HG03095 (cell line): ENCODE measurements around the gene PRM2.

ENCODE experiments used
- ATAC-seq: cut with Tn5 transposase; IDR thresholded peaks from one replicate; pipeline ENCODE4 v1.9.1; 2021; ENCODE audit warnings: moderate library complexity; ENCODE audit not compliant: unreplicated experiment

The PRM2 gene

DNA sequence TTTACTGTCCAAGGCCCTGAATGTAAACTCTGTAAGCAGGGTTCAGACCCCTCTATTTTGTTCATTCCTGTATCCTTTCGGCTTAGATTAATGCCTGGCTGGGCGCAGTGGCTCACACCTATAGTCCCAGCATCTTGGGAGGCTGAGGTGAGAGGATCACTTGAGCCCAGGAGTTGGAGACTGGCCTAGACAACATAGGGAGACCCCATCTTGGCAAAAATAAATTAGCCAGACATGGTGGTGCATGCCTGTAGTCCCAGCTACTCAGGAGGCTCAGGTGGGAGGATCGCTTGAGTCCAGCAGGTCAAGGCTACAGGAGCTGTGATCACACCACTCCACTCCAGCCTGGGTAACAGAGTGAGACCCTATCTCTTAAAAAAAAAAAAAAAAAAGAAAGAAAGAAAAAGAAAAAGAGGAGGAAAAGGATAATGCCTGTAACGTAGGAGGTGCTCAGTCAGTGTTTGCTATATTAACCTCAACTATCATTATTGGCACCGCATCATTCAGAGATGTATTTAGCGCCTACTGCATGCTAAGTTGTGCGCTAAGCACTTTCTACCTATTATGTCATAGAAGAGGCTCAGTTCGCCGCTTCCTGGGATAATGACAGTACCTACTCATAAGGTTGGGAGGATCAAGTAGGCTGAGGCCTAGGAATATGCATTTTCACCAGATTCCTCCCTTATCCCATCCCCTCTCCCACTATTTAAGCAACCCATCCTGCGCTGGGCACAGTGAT, 25.3 kb downstream of the PRM2 start:
- ATAC-seq = no peak

DNA sequence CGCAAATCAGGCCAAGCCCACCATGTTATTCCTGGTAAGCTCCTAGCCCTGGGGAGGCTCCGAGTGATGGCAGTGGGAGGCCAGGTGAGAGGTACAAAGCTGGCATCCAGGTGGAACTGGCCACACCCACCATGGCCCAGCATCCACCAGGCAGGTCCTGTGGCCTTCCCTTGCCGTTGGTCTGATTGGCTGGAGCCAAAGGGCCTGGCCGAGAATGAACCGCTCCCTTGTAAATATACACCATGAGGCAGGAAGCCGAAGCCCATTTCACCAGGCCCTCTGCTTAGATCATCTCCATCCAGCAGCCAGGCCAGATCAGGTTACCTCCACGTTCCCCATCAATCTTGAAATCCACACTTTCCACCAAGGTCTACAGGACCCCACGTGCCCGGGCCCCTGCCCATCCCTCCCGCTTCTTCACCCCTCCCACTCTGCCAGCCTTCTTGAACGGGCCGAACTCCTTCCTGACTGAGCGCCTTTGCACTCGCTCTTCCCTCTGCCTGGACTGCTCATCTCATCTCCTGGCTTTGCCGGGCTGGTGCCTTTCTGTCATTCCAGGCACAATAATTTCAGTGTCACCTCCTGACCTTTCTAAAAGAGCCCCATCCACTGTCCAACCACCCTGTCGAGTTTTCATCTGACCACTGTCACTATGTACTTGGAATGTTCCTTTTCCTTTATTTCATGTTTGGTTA, 26.0 kb downstream of the PRM2 start:
- no peak for ATAC-seq

DNA sequence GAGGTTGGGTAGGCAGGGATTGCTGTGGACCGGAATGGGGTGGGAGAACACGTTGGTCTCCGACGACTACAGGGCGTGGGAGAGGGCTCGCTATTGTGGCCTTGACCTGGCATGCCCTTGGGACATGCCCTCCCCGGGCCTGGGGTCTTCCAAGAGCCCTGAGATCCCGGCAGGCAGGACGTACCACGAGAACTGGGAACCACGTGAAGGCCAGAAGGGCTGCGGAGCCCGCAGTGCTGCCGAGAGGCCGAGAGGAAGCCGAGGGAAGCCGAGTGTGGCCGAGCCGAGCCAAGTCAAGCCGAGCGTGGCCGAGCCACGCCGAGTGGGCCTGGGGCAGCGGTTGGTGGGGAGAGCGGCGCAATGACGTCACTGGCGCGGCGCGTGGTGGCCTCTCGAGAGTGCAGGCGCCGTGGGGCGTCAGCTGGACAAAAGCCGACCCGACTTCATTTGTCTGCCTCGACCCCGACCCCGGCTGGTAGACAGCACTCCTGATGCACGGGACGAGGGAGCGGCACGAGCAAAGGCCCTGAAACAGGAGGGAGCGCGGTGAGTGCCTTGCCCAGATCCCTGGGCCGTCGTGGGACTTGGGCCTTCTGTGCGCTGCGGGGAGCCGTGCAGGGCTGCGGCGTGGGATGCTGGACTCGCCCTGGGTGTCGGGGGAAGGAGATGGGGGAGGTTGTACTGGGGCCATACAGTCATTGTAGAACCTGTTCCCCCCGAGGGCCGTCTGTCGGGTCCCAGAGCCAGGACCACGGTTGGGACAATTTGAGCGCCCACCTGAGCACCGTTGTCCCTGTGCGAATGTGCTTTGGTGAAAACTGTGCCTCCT, 26.8 kb downstream of the PRM2 start:
- no peak for ATAC-seq

DNA sequence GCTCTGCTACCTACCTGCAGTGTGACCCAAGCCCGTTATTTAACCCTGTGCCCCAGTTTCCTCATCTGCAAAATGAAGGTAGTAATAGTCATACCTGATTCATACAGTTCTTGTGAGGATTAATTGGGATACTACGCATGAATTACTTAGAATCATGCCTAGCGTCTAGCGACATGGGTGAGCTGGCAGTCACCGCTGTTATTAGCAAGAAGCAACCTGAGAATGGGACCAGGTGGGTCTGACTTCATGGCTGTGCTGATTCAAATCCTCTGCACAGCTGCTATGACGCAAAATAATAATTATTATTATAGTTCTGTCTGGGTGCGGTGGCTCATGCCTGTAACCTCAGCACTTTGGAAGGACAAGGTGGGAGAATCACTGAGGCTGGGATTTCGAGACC, 28.1 kb downstream of the PRM2 start:
- no peak for ATAC-seq

DNA sequence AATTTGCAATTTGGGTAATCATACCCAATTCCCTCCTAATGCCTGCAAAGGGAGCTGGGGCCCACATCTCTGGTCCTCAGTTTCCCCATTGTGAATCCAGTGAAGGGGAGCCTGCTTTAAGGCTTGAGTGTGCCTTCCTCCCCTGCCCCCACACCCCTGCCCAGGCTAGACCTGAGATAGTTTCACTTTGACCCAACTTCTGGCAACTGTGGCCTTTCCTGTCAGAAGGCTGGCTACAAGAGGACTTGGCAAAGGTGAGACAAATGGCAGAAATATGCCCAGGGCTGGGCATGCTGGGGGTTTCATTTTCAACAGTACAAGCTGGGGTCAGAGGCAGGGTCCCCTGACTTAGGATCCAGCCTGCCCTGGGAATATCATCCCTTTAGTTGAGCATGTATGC, 30.3 kb downstream of the PRM2 start:
- ATAC-seq = no peak

DNA sequence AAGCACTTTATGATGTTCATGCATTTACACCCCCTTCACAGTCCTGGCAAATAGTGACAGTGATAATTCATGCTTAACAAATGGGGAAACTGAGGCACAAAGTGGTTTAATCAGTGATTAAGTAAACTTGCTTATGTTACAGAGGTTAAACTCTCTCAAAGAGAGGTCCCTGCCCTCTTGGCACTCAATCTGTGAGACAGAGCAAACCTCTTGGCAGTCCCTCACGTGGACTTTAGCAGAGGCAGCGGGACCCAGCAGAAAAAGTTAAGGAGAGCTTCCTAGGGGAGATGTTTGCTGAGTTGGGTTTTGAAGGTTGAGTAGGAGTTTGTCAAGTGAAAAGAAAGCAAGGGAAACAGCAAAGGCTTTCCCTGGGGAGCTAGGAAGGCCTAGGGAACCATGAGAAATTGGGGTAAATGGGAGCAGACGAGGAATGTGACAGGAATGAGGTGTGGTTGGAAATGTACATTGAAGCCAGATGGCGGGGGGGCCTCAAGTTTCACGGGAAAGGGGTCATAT, 31.0 kb downstream of the PRM2 start:
- ATAC-seq = no peak

DNA sequence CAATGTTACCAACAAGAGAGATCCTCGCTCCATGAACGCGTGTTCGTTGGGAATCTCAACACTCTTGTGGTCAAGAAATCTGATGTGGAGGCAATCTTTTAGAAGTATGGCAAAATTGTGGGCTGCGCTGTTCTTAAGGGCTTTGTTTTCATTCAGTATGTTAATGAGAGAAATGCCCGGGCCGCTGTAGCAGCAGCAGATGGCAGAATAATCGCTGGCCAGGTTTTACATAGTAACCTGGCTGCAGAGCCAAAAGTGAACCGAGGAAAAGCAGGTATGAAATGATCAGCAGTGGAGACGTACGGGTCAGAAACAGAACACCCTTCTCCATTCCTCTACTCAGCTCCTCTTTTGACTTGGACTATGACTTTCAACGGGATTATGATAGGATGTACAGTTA, 33.6 kb downstream of the PRM2 start:
- no peak for ATAC-seq

DNA sequence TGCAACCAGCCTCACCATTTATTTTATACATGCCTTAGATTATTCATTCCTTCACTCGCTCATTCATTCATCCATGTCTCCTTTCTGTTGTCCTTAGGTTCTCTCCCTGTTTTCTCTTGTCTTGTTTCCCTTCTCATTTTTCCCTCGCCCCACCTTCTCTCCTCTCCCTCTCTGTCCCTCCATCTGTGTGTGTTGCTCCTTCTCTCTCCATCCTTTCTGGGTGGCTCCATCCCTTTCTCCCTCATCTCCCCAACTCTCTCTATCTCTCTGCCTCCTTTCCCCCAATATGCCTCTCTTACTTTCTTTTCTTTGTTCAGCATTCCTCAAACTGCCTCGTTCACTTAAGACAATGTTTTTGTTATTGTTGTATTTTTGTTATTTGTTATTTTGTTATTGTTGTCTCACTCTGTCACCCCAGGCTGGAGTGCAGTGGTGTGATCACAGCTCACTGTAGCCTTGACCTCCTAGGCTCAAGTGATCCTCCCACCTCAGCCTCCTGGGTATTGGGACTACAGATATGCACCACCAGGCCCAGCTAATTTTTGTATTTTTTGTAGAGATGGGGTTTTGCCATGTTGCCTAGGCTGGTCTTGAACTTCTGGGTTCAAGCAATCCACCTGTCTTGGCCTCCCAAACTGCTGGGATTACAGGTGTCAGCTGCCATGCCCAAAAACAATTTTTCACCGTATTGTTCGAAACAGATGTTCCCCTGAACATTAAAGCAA, 34.6 kb downstream of the PRM2 start:
- ATAC-seq = no peak

DNA sequence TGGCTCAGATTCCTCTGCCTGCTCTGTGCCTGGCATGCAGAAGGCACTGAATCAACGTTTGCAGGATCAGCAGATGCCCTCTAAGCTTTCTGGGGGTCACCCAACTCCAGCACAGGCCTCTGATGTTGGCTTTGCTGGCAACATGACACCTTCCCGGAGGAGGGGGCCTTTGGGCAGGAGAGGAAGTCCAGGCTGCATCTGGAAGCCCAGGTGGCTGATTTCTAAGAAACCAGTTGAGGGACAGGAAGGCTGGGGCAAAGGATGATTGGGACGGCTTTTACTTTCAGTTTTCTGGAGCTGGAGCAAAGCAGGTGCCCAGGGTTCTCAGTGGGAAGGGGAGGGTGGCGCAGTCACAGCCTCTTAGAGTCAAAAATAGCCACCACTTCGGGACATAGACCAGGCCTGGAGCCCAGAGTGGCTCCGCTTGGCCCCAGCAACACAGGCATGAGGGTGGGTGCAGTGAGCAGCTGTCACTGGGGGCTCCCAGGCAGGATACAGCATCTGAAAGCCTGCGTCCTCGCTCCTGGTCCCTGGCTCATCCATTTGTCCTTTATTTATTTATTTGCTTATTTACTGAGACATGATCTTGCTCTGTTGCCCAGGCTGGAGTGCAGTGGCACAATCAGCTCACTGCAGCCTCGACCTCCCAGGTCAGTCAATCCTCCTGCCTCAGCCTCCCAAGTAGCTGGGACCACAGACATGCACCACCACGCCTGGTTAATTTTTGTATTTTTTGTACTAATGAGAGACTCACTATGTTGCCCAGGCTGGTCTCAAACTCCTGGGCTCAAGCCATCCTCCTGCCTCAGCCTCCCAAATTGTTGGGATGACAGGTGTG, 35.4 kb downstream of the PRM2 start:
- ATAC-seq = no peak

DNA sequence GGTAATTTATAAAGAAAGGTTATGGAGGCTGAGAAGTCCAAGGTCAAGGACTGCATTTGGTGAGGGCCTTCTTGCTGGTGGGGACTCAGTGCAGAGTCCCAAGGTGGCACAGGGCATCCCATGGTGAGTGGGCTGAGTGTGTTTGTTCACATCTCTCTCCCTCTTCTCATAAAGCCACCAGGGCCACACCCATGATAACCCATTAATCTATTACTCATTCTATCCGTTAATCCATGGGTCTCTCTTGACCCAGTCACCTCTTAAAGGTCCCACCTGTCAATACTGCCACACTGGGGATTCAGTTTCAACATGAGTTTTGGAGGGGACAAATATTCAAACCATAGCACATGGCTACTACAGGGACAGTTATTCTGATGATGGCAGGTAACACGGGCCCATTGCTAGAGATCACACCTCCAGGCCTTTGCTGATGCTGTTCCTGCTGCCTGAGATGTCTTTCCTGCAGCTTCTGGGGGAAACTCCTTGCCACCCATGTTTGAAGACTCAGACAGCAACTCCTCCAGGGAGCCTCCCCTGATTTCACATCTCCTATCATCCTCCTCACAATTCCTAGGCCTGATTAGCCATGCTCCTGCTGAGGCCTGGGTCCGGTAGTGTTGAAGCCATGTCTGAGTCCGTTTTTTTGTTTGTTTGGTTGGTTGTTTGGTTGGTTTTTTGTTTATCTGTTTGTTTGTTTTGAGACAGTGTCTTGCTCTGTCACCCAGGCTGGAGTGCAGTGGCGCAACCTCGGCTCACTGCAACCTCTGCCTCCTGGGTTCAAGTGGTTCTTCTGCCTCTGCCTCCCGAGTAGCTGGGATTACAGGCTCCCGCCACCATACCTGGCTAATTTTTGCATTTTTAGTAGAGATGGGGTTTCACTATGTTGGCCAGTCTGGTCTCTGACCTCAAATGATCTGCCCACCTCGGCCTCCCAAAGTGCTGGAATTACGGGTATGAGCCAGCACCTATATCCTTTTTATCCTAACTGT, 36.3 kb downstream of the PRM2 start:
- no peak for ATAC-seq

DNA sequence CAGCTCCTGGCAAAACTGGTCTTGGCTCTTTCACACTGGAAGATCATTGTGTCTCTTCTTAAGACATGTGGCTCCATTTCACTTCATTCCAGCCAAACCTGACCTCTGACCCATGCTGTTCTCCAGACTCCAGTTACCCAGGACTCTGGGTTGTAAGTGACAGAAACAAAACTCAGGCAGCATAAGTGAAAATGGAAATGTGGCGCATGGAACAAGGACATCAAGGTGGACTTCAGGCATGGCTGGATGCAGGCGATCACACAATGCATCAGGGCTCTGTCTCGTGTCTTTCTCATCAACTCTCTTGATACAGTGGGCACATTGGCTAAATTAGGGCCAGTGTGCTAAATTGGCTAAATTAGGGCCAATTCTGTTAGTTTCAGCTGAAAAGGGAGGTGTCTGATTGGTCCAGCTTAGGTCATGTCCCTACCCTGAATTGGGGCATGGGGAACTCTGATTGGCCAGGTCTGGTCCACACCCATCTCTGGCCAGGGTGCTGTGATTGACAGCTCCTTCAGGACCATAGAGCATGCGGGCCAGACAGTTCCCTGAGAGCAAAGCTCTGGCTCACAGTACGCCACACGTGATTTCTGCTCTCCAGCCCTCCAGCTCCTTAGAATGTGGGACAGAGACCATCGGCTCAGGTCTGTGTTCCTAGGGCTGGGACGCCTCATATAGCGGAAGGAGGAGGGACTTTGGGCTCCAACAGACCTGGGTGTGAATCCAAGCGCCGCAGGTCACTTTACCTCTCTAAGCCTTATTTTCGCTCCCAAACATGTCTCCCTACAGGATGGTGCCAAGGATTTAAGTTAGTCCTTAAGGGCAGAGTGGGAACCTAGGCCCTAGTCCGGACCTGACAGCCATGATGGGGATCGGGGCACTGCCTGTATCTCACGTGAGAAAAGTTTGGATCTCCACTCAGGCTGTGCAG, 37.7 kb downstream of the PRM2 start:
- no peak for ATAC-seq

DNA sequence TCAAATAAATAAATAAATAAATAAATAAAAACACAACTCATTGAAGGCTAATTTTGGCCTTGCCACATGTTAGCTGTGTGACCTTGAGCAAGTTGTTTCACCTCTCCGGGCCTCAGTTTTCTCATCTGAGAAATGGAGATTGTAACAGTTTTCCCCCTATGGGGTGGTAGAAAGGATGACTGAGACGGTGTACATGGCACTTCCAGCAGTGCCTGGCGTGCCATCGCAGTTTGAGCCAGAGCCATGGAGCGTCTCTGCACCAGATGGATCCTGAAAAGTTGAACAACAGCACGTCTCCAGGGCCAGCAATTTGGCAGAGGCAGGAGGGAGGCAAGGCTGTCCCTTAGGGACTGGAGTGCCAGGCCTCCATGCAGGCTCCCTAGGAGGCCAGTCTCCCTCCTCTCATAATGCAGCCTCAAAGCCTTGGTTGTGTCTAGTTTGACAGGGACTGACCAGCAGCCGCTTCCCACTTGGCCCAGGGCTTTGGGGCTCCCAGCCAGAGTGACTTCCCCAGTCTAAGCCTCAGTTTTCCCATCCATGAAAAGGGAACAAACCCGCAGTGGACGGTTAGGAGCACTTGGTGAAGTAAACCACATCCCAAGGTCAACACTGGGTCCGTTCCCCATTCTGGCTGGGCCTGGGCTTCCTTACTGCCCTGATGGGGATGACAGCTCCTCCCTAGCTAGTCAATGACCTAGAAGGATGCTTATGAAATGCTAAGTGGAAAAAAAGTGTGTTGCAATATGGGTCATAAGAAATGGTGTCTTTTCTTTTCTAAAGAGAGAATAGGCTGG, 39.6 kb downstream of the PRM2 start:
- no peak for ATAC-seq

DNA sequence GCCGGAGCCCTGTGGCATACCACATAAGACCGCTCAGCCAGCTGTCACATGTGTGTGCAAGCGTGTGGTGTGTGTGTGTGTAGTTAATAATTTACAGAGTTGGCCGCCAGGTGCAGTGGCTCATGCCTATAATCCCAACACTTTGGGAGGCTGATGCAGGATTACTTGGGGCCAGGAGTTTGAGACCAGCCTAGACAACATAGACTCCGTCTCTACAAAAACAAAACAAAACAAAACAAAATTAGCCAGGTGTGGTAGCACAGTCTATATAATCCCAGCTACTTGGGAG, 40.6 kb downstream of the PRM2 start:
- ATAC-seq = no peak

DNA sequence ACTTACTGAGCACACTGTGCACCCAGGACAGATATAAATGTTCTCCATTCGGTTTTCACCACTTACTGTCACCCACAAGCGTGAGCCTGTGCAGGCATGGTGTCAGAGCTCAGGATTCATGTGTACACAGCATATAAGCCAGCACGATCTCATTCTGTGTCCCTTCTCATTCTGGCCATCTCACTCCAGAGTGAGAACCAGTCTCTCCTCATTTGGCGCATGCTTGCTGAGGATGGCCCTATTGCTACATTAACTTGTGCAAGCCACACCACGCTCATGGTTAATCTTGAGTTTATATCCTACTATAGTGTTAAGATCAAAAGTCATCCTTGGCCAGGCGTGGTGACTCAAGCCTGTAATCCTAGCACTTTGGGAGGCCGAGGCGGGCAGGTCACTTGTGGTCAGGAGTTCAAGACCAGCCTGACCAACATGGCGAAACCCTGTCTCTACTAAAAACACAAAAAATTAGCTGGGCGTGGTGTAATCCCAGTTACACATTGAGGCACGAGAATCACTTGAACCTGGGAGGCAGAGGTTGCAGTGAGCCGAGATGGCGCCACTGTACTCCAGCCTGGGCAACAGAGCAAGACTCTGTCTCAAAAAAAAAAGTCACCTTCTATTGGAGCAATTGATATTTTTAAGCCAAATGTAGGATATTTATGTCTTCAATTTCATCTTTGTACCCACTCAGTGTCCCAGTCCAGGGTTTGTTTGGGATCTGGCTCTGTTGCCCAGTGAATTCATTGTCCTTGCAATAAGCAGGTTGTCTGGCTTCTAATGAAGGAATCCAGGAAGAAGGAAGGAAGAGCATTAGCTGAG, 41.2 kb downstream of the PRM2 start:
- no peak for ATAC-seq

DNA sequence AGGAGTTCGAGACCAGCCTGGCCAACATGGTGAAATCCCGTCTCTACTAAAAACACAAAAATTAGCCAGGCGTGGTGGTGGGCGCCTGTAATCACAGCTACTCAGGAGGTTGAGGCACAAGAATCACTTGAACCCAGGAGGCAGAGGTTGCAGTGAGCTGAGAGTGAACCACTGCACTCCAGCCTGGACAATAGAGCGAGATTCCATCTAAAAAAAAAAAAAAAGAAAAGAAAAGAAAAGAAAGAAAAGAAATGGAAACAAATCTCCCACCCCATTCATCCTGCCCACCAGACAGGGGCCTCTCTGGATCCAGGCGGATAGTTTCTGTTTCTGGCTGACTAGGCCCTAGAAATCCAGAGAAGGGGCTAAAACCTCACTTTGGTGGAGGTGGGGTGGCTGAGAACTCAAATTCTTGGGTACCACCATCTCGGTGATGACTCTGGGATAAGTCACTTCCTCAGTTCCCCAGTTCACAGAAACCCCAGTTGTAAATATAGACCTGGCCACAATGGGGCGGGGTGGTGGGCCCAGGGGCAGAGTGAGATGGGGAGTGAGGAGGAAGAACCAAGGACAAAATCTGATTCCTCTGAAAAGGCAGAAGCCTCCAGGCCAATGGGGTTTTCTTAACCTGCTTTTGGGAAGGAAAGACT, 42.4 kb downstream of the PRM2 start:
- ATAC-seq = no peak
